ENCODE data around the gene FBXO34.
"Not testable (repeated sequence)": the region's sequence is repeated elsewhere in the genome, so short reads cannot be mapped to it uniquely, and the experiment has no call there.

GRCh38 chr14:55344582-55345163, 73.5 kb downstream of the FBXO34 start:
- not testable (repeated sequence) for TF ChIP-seq CTCF (IDR thresholded peaks at IDR 0.05); ZFX (IDR thresholded peaks at IDR 0.05; ENCODE audit: borderline replicate concordance)
